Tibial nerve (tissue), 4 donors: ENCODE results near the gene PBRM1. TPM values are rescaled to one million over a fixed set of nuclear protein-coding genes. Genes with fewer than 3 reads are reported as not detected.

ENCODE experiments used
- DNase-seq, 2 donors: peaks; one replicate each; pipeline ENCODE4 v3.0.0-alpha.2; 2019; ENCODE audit warnings: low spot score in 2 of 2
- H3K27ac ChIP-seq, 4 donors: fragments of 200-600 bp; sonication (generic) in 3 of 4; one replicate each; pipeline ENCODE4 v1.5.1; 2017 to 2019; ENCODE audit warnings: mild to moderate bottlenecking in 1 of 4
- H3K27me3 ChIP-seq, 2 donors: fragments of 200-600 bp; sonication (generic) in 1 of 2; one replicate each; pipeline versions ENCODE4 v1.5.1 to v1.6.0; 2017 to 2019
- H3K36me3 ChIP-seq, 3 donors: fragments of 200-600 bp; sonication (generic); one replicate each; pipeline ENCODE4 v1.5.1; 2018 to 2019
- H3K4me1 ChIP-seq, 4 donors: fragments of 200-600 bp; sonication (generic) in 3 of 4; one replicate each; pipeline ENCODE4 v1.5.1; 2017 to 2019
- H3K4me3 ChIP-seq, 4 donors: fragments of 200-600 bp; sonication (generic) in 3 of 4; one replicate each; pipeline ENCODE4 v1.5.1; 2017 to 2019; ENCODE audit warnings: mild to moderate bottlenecking in 1 of 4, moderate library complexity in 1 of 4
- H3K9me3 ChIP-seq, 4 donors: fragments of 200-600 bp; sonication (generic) in 3 of 4; one replicate each; pipeline ENCODE4 v1.5.1; 2017 to 2019
- EP300 ChIP-seq, 2 donors: sonication (generic); formaldehyde crosslinking; IDR thresholded peaks; one replicate each; pipeline ENCODE4 v1.6.1; 2017; ENCODE audit warnings: antibody characterized with exemption in 2 of 2, mild to moderate bottlenecking in 1 of 2
- POLR2A ChIP-seq, 2 donors: fragments of 450-650 bp; IDR thresholded peaks; one replicate each; pipeline ENCODE4 v1.6.1; 2017; ENCODE audit warnings: antibody characterized with exemption in 2 of 2, mild to moderate bottlenecking in 2 of 2, moderate library complexity in 2 of 2
- WGBS, 2 donors: methylation state at CpG; one replicate each; pipeline ENCODE4 v1.1.5; 2018; 5-methylcytosine and 5-hydroxymethylcytosine counted together
- total RNA-seq, 4 donors: library from RNA; depleted of rRNA; stranded (reverse); fragments of >200 nt; gene quantifications; one replicate each; pipeline ENCODE4 v1.1.0, GENCODE V29; 2016
- TF ChIP-seq, protein P1 (sequence below), 5 experiments: fragments of 200-600 bp in 3 of 5; fragments of 450-650 bp in 2 of 5; sonication (generic) in 3 of 5; IDR thresholded peaks; one replicate each; pipeline ENCODE4 v1.5.1; 2016 to 2019; ENCODE audit warnings: antibody characterized with exemption in 5 of 5, mild to moderate bottlenecking in 3 of 5, moderate library complexity in 2 of 5

PBRM1 gene
- total RNA-seq, 4 donors from 2014 or later: 87.0 to 123 (median 114) TPM

DNA sequence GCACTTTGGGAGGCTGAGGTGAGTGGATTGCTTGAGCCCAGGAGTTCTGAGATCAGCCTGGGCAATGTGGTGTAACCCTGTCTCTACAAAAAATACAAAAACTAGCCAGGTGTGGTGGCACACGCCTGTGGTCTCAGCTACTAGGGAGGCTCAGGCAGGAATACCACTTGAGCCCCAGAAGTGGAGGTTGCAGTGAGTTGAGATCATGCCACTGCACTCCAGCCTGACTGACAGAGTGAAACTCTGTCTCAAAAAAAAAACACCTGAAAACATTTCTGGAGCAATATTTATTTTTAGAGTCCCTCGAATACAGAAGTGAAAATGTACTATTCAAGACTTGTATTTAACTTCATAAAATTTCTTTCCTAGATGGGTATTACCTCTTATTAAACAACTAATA is 24.8 kb upstream of the PBRM1 start:
- H3K27me3 ChIP-seq: no peaks in the 10 kb centered on the region
- peaks cover 0 to 50% (median 2%) of the 10 kb centered on the region in 3 donors for H3K36me3 ChIP-seq
- peaks cover 0 to 34% (median 14%) of the 10 kb centered on the region in 4 donors for H3K4me1 ChIP-seq
- H3K4me3 ChIP-seq: no peak overlapping the region
- H3K27ac ChIP-seq: no peak overlapping the region
- 86 to 90% methylated on average over 2 of the region's 2 CpGs for WGBS, 2 donors
- DNase-seq: no peak
- no peak for TF ChIP-seq EP300 (IDR thresholded peaks at IDR 0.05)
- TF ChIP-seq, protein P1, sequence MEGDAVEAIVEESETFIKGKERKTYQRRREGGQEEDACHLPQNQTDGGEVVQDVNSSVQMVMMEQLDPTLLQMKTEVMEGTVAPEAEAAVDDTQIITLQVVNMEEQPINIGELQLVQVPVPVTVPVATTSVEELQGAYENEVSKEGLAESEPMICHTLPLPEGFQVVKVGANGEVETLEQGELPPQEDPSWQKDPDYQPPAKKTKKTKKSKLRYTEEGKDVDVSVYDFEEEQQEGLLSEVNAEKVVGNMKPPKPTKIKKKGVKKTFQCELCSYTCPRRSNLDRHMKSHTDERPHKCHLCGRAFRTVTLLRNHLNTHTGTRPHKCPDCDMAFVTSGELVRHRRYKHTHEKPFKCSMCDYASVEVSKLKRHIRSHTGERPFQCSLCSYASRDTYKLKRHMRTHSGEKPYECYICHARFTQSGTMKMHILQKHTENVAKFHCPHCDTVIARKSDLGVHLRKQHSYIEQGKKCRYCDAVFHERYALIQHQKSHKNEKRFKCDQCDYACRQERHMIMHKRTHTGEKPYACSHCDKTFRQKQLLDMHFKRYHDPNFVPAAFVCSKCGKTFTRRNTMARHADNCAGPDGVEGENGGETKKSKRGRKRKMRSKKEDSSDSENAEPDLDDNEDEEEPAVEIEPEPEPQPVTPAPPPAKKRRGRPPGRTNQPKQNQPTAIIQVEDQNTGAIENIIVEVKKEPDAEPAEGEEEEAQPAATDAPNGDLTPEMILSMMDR (IDR thresholded peaks at IDR 0.05): no peak
- TF ChIP-seq POLR2A (IDR thresholded peaks at IDR 0.05): no peak
- H3K9me3 ChIP-seq: no peaks in the 10 kb centered on the region

DNA sequence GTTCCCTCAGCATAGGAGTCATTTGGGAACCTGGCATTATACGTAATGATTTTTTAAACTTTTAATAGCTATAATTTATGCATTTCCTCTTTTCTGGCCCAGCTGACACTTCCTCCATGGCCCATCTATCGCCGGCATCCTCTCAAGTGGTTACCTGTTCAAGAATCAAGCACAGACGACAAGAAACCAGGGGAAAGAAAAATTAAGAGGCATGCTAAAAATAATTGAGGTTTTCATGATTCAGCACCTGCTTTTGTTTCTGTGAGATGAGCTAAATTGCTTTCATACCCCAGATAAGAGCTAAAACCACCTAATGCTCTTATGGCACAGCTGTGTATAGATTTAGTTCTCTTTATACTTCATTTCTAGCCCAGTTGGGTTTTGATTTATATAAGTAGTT is 21.9 kb upstream of the PBRM1 start:
- DNase-seq: no peak
- no peak overlapping the region for H3K27ac ChIP-seq
- H3K4me1 ChIP-seq: peaks cover 0 to 48% (median 30%) of the 10 kb centered on the region in 4 donors
- H3K4me3 ChIP-seq: peak overlapping the region in 1 of 4 donors; percentile 96
- H3K36me3 ChIP-seq: peaks cover 0 to 48% (median 2%) of the 10 kb centered on the region in 3 donors
- 75 to 79% methylated on average over 4 of the region's 4 CpGs for WGBS, 2 donors
- no peaks in the 10 kb centered on the region for H3K9me3 ChIP-seq
- no peak for TF ChIP-seq POLR2A (IDR thresholded peaks at IDR 0.05)
- TF ChIP-seq, protein P1 (IDR thresholded peaks at IDR 0.05): no peak
- no peak for TF ChIP-seq EP300 (IDR thresholded peaks at IDR 0.05)
- no peaks in the 10 kb centered on the region for H3K27me3 ChIP-seq

DNA sequence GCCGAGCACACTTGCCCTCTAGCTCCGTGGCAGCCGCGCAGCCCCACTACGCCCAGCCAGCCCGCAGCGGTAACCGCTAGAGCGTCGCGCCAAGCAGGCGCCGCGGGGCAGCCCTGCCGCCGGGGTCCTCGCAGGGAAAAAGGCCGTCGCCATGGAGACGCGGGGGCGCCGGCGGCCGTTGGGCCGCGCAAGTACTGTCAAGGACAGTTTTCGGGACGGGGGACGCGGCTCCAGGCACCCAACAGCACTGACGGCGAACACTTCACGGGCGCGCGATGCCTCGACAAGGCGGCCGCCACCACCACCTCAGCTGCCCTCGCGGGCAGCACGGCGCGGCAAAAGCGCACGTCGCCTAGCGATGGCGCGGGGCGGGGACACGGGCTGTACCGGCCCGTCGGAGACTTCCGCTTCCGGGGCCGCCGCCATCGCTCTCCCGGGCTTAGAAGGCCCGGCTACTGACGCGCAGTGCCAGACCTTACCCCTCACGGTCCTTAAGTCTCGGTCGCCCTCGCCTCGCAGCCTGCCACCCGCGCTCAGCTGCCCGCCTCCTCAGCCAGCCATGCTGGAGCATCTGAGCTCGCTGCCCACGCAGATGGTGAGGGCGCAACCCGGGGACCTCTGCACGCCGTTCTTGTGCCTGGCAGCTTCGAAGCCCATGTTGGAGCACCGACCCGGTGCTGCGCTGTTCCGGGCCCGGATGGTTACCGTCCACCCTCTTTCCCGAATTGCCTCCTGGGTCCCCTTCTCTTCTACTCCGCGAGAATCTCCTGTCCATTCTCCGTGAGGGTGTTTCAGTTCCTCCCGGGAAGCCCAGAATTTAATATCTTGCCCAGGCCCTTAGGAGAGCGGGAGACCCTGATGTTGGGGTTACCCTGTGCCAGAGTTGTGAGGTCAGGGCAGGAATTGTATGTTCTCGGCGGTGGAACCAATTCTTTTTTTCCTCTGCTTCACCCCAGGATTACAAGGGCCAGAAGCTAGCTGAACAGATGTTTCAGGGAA is 20.3 kb upstream of the PBRM1 start, which contains the start of the genes GLT8D1 and SPCS1:
GLT8D1 (minus strand) TSS at position 104 of the 999 bp plus-strand sequence. CDS start 5,331 bp downstream, outside the sequence.
SPCS1 (plus strand) TSS at position 419 of the 999 bp plus-strand sequence; CDS start at position 560, 141 bp downstream.
- WGBS, 2 donors: 1% methylated on average over 35 to 62 of the region's 94 CpGs
- H3K9me3 ChIP-seq: no peaks in the 10 kb centered on the region
- H3K27ac ChIP-seq: peak within 1 kb of the TSS; percentile 72 to 94 (median 85)
- H3K4me3 ChIP-seq: peak within 1 kb of the TSS; percentile 79 to 96 (median 84)
- peak; percentile 59 to 68 for DNase-seq
- no peaks in the 10 kb centered on the region for H3K27me3 ChIP-seq
- peak; percentile 59 to 88 for TF ChIP-seq EP300 (IDR thresholded peaks at IDR 0.05)
- peak; percentile 23 to 62 for TF ChIP-seq POLR2A (IDR thresholded peaks at IDR 0.05)
- TF ChIP-seq, protein P1 (IDR thresholded peaks at IDR 0.05): peak in 2 of 5 experiments; percentile 35 to 54
- peaks cover 0 to 56% (median 30%) of the 10 kb centered on the region in 4 donors for H3K4me1 ChIP-seq
- peaks cover 0 to 32% (median 2%) of the 10 kb centered on the region in 3 donors for H3K36me3 ChIP-seq

DNA sequence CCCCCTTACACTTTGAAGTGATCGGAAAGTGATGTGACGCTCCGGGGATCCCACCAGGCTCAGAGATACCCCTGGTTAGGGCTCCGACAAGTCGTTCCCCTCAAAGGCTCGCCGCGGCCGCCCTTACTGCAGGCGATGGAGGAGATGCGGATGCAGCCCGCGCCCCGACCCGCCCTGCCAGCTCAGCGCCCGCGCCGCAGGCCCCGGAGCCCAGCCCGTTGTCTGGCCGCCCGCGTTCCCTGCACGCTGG is 19.6 kb upstream of the PBRM1 start:
- 0% methylated on average over 5 of the region's 25 CpGs for WGBS, 2 donors
- Histone ChIP-seq H3K36me3 (peaks cover 0 to 28% (median 2%) of the 10 kb centered on the region in 3 donors), H3K27ac (peak overlapping the region; percentile 72 to 94 (median 85)), H3K4me3 (peak overlapping the region; percentile 79 to 96 (median 84)), H3K27me3 (no peaks in the 10 kb centered on the region), H3K9me3 (no peaks in the 10 kb centered on the region), H3K4me1 (peaks cover 0 to 56% (median 30%) of the 10 kb centered on the region in 4 donors)
- TF ChIP-seq, protein P1 (IDR thresholded peaks at IDR 0.05): no peak
- no peak for TF ChIP-seq EP300 (IDR thresholded peaks at IDR 0.05)
- no peak for TF ChIP-seq POLR2A (IDR thresholded peaks at IDR 0.05)
- DNase-seq: no peak
